DMS79 (cell line): ENCODE measurements around the gene SOX10.

Experiments
- DNase-seq: peaks from one replicate; lab custom pipeline; 2025; lab: John Stamatoyannopoulos, UW

SOX10 gene

DNA sequence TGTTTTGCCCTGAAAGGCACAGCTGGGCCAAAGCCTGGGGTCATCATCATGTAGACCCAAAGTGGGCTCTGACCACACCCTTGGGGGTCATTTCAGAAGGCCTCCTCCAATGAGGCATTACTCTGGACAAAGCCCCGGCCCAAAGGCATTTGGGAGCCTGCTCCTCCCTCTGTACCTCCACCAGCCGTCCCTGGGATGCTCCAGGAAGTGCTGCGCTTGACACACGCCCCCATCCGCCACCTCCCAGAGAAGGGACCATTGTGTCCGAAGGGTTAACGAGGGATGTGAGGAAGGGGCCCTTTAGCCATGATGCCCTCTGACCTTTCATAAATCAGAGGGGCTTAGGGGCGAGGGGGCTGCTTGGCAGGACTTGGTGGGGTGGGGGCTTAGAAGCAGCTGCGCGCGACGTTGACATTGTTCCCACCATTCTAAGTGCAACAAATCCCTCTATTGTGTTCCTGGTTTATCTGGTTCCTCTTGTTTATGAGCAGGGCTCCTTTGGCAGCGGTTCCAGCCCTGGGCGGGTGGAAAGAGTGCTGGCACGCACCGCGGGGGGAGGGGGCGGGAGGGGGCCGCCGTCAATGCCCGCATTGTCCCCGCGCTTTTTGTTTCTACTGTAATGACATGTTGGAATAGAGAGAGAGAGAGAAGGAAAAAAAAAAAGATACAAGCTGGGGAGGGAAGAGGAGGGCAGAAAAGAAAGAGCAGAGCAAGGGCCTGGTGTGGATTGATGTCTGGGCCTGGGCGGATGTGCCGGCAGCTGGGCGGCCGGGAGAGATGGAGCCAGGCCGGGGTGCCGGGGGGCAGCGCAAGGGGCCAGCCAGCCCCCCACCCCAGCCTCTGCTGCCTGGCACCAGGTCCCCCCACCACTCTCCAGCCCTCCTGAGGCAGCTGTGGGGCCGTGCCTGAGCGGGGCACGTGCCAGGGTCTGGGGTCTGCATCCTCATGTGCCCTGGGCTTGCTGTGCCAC lies 32.1 kb upstream of the SOX10 start:
- DNase-seq = no peak

DNA sequence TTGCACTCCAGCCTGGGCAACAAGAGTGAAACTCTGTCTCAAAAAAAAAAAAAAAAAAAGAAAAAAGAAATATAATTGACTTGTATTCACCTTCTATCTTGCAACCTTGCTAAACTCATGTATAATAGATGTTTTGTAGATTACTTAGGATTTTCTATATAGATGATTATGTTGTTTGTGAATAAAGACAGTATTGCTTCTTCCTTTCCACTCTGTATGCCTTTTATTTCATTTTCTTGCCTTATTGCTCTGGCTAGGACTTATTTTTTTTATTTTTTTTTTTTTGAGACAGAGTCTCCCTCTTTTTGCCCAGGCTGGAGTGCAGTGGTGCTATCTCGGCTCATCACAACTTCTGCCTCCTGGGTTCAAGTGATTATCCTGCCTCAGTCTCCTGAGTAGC lies 29.7 kb upstream of the SOX10 start:
- DNase-seq = no peak

DNA sequence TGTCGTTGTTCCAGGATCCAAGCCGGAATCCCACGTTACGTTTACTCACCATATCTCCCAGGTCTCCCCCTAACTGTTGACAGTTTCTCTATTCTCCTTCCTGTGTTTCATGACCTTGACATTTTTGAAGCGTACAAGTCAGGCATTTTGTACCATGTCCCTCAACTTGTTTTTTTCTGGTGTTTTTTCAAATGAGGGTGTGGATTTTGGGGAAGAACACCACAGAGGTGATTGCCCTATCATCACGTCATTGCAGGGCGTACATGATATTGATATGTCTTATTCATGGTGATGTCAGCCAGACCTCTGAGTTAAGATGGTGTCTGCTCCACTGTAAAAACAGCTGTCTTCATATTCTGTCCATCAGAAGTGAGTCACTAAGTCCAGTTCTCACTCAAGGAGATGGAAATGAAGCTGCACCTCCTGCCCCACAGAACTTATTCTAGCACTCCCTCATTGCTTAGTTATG lies 28.3 kb upstream of the SOX10 start:
- DNase-seq = no peak

DNA sequence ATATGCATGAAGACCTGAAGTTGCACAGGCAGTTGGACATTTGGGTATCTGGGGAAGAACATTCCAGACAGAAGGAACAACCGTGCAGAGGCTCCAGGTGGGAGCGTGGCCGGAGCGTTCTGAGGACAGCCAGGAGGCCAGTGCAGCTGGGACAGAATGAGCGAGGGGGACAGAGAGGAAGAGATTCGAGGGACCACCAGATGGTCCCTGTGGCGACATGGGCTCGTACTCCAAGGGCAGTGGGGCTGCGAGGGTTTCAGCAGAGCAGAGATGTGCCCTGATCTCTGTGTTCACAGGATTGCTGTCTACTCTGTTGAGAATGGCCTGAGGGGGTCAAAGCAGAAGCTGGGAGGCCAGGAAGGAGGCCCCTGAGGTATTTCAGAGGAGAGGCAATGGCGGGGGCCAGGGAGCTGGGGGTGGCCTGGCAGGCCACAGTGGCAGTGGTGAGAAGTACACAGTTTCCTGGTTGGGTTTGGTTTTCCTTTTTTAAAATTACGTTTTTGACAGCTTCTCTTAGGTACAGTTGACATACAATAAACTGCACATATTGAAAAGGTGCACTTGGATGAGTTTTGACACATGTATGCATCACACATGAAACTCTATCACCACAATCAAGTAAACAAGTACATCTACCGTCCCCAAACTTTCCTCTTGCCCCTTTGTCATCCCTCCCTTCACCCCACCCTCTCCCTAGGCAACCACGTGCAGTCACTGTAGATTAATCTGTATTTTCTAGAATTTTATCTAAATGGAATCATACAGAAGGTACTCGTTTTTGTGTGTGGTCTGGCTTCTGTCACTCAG lies 24.8 kb upstream of the SOX10 start:
- DNase-seq = no peak

DNA sequence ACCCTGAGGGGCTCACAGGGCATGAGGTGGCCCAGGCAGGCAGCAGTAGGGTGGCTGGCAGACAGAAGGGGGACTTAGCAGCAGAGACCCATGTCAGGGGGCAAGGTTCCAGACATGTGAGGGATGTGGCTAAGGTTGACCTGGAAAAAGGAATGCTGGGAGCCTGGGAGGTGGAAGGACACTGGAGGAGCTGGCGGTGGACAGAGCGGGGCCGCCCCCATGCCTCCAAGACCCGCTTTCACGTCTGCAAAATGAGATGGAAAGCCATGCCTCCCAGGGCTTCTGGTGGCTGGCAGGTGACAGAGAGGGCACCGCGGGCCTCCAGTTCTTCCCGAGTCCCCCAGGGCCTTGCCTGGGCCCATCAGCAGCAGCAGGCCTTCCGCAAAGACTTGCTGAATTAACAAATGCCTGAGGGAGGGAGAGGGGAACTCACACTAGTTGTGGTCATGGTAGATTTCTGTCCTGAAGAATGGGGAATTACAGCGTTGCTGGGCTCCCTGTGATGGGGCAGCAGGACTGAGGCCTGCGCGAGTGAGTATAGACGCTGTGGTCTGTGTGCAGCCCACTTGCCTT lies 23.1 kb upstream of the SOX10 start:
- no peak for DNase-seq

DNA sequence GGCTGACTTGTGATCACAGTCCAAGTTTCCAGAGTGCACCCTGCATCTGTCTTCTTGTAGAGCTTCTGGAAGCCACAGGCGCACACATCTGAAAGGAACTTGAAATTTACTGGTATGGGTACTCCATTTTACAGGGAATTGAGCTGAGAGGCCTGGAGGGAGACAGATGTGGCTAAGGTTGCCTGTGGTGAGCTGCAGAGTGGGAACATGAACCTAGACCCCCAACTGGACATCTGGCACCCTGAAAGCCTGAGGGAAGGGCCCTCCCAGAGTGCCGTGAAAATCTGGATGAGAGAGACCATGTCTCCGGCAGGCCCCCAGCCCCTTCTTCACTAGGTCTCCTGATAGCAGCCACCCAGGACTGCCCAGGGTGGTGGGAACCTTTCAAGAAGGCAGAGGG lies 22.6 kb upstream of the SOX10 start:
- no peak for DNase-seq

DNA sequence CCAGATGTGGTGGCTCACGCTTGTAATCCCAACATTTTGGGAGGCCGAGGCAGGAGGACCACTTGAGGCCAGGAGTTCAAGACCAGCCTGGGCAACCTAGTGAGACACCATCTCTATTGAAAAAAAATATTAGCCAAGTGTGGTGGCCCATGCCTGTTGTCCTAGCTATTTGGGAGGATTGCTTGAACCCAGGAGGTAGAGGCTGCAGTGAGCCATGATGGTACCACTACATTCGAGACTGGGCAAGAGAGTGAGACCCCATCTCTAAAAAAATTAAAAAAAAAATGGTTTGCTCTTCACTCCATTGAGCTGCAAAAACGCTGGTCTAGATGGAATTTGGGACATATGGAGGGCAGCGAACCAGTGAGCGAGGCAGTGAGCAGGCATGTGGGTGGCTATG lies 21.6 kb upstream of the SOX10 start:
- DNase-seq = no peak

DNA sequence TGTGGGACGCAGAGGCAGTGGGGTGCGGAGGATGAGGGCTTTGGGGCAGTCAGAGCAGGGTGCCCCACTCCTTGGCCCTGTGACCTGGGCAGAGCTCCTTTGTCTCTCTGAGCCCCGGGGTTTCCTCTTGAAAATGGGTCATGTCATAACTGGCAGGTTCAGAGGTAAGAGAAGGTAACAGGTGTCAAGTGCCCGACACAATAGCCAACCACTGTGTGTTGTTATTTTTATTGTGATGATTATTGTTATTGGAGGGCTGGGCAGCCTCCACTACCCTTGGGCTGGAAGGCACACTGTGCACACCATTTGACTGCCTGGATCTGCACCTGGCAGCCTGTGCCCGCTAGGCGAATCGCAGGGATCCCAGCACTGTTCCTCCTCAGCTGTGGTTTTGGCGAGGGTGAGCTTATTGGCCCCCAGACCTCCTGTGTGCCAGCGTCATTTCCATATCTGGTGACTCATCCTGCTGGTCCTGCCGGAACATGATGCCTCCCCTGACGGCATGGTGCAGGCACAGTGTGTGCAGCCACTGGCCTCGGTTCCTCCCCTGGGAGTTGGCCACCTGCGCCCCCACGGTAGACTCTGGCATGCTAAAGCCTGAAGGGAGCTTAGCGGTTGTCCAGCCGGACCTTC lies 15.4 kb upstream of the SOX10 start:
- DNase-seq = no peak

DNA sequence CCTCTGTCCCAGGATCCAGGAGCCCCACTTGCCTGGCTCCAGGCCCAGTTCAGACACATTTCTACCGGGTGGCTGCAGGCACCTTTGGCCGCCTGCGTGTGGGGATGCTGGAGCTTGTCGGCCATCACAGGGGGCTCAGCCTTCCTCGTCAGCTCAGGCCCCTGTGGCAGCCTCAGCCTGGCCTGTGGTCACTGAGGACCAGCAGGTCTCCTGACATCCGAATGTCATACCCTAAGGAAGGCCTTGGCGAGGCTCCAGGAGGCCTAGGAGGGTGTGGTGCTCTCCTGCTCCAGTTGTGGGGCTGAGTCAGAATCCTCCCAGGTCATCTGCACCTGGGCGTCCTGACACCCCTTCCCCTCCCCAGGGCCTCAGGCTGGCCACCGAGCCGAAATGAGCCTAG lies 14.9 kb upstream of the SOX10 start:
- no peak for DNase-seq

DNA sequence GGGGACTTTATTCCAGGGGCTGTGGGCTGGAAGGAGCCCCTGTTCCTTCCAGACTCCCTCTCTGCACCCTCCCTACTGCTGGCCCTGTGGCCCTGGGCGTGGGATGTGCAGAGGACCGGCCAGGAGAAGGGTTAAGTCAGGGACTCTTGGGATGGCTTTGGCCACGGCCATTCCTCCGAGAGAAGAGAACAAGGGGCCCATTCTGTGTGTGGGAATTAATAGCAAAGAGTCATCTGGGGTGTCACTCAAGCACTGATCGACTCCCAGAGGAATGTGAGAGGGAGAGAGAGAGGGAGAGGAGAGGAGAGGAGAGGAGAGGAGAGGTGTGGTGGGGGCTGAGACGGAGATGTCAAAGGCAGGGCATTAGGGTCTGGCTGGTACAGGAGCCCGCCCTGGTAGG lies 14.2 kb upstream of the SOX10 start:
- no peak for DNase-seq

DNA sequence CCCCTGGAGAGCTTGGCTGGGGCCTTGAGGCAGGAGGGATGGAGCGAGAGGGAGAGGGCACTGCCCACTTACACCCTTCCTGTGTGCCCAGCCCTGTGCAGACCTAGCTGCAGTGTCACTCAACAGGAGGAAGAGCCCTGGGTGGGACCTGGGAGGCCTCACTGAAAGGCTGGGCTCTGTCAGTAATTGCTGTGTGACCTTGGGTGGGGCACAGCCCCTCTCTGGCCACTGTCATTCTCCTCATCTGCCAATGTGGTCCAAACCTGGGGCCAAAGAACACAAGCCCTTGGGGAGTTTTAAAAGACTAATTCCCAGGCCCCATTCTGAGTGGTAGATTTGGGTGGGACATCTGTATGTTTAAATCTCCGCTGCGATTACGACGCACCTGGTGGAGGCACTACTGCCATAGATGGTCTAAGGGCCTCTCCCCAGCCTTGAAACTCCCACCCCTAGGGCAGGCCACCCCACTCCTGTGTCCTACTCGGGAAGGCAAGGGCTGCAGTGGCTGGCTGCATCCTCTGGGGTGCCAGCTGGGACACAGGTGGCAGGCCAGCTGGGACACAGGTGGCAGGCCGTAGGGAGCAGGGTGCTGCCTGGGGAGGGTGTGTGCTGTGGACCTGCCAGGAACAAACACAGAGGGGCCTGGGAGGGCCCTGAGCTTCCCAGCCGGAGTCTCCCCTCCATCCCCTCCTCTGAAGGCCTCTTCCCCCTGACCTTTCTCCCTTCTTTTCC lies 12.3 kb upstream of the SOX10 start:
- no peak for DNase-seq

DNA sequence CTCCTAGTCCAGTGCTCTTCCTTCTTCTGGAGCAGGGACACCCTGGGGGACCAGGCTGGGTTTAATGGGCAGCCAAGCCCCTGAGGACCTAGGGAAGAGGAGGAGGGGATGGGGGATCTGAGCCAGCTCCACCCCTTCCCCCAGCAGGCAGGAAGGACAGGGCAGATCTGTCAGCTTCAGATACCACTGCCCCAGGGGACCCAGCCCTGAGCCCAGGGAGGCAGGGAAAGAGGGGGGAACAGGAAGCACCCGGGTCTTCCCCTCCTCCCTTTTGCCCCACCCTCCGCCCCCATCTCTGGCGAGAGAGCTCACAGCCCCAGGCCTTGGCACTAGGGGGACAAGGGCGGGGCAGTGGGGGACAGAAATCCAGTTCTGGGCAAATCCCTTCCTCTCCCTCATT lies 11.7 kb upstream of the SOX10 start:
- no peak for DNase-seq

DNA sequence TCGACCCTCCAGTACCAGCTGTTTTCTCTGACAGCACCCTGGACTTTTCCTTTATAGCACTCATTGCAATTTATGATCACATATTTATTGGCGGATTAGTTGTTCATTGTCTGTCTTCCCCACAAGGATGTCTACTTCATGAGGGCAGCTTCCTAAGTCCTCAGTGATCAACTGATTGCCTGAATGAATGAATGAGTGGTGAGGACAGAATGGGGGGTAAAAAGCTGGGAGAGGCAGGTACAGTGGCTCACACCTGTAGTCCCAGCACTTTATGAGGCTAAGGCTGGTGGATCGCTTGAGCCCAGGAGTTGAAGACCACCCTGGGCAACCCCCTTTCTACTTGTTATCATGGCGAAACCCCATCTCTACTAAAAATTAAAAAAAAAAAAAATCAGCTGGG lies 11.1 kb upstream of the SOX10 start:
- no peak for DNase-seq

DNA sequence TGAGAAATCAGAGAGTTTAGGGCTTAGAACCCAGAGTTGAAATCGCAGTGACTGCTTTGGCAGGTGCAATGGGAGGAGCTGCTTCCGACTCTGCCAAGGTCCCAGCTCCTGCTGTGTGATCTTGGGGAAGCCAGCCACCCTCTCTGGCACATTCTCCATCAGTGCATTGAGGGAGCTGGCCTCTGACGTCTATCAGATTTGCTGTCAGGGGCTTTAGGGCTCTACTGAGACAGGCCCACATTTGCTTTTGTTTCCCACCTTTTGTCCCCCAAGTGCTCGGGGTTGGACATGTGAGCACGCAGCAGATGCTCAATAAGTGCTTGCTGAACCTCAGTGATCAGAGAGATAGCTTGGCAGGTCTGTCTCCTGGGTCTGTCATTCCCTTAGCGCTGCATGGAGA lies 10.6 kb upstream of the SOX10 start:
- DNase-seq = no peak

DNA sequence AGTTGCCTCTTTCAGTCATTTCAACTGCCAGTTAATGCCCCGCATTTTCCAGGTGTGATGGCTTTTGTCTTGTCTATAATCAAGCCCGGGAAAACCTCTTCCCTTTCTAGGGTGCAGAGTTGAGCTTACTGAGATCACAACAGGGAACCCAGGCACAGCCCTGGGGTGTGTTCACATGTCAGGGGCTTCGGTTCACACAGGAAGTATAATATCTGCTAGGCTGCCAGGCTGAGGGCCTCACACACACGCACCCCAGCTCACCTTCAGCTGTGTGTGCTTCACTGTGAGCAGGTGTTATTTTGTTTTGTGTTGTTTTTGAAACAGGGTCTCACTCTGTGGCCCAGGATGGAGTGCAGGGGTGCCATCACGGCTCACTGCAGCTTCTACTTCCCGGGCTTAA lies 9.7 kb upstream of the SOX10 start:
- DNase-seq = no peak

DNA sequence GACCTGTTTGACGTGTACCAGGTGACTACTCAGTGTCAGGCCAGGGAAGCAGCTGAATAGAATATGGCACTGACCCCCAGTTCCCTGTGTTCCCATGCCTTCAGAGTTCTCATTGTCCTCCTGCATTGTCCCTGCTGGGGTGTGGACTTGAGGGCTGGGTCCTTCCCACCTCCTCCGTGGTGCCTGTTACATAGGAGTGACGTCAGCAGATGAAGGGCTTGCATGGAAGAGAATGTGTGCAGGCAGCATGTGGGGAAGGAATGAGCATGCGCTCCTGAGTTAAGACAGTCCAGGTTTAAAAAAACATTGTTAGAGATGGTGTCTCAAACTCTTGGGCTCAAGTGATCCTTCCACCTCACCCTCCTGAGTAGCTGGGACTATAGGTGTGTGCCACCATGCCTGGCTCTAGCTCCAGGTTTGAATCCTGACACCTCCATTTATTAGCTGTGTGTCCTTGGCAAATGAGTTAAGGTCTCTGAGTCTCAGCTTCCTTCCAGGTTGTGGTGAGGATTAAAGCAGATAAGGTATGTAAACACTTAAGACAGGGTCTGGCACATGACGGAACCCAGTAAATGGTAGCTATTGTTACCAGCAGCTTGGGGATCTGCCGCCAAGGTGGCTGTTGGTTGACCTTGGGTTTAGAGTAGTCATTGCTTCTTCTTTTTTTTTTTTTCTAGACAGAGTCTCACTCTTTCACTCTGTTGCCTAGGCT lies 7.5 kb upstream of the SOX10 start:
- DNase-seq = no peak

DNA sequence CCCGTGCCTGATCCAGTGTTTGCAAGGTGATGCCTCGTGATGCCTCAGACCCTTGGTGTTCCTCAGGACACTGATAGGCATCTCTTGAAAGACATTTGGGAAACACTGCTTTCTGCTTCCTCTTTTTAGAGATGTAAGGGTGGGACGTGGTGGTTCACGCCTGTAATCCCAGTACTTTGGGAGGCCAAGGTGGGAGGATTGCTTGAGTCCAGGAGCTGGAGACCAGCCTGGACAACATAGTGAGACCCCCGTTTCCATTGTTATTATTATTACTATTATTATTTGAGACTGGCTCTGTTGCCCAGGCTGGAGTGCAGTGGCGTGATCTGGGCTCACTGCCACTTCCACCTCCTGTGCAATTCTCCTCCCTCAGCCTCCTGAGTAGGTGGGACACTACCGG lies 6.5 kb upstream of the SOX10 start:
- no peak for DNase-seq

DNA sequence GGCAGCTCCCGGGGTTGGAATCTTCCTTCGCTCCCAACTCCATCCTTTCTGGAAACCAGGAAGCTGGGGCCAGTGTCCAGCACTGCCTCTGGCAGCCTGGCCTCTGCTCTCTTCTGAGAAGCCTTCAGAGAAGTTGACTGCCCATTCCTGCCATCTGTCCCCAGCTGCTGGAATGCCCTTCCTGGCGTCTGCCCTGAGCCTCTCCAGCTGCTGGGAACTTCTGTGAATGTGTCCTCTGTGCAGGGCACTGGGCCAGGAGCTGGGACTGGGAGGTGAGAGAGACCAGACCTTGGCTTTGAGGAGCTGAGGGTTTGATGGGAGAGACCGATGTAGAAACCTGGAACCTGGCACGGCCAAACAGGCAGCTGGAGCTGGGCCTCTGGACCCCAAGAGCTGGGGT lies 5.9 kb upstream of the SOX10 start:
- no peak for DNase-seq

DNA sequence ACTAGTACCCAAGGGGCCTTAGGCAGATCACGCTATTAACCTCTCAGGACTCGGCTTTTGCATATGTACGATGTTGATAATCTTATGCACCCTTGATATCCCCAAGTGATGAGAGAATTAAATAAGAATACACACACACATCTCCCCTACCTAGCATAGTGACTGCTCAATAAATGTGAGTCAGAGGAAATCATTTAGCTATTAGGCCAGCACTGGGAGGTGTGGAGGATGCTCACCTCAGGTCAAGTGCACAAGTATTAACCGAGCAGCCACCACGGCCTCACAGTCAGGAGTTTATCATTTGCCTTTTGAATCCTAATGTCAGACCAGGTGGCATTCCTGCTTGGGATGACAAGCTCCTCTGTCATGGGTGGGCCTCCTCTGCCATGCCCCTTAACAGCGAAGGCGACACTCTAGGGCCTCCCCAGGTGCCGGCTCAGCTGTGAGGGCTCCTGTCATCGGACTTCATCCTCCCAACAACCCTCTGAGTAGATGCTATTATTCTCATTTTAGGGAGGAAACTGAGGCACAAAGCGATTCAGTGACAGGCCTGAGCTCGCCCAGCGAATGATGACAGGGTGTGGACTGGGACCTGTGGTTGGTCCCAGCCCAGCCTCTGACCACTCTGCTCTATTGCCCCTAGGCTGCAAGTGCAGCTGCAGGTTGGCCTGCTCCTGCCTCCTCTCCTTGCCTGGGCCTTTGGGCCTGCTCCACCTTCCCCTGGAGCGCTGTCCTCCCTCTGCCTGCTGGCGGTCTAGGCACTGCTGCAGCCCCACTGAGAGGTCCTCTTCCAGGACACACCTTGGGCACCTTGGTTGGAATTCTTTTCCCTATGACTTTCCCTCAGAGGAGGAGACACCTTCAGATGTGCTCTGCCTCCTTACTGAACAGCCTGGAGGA lies 5.0 kb upstream of the SOX10 start:
- no peak for DNase-seq

DNA sequence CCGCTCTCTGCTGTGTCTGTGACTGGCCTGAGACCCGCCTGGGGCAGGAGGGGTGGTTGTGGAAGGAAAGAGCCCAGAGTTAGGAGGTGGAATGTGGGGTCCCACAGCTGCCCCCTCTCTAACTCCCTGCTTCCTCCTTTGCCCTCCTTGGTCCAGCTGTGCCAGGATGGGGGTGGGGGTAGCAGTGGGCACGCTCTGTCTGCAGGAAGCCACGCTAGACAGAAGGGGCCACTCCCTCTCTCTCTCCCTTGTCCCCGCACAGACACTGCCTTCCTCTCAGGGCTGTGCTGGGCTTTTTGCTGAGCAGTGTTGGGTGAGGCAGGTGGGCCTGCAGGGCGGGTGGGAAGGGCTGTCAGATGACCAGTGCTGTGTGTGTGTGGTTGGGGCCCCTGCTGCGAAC lies 2.0 kb upstream of the SOX10 start:
- no peak for DNase-seq
